UCSD-AML1 (cell line): ENCODE data around the gene TRMT11.
"Not testable (repeated sequence)": the region's sequence is repeated elsewhere in the genome, so short reads cannot be mapped to it uniquely, and the experiment has no call there.

Experiments used
- DNase-seq: peaks from one replicate; lab custom pipeline; 2025; ENCODE audit not compliant: unreplicated experiment; lab: John Stamatoyannopoulos, UW

TRMT11 gene

DNA sequence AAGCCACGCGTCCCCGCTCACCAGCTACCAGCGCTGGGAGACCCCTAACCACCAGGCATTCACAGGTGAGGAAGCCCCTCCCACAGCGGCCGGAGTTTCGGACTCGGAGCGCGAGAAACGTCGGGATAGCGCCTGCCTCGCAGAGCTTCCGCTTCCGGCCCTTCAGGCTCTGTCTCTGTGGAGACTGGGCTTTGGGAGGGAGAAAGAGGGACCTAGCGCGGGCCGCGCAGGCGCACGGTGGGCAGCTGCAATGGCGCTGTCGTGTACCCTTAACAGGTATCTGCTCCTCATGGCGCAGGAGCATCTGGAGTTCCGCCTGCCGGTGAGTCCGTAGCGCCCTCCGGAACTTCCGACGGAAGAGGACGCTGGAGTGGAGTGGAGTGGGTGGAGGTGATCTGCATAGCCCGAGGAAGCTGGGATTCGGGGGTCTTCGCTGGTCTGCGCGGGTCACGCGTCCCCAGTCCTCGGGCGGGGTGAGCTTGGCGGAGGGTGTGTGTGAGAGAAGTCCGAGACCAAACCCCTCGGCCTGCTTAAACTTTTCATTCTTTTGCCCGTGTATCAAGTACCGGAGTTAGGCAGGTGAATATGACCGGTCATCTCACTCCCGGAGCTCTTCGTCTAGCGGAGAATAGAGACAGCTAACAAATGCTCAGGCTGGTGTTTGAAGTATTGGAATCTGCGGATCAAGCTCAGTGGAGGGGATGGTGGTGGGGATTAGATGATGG, at the start of gene TRMT11:
Gene TRMT11, plus strand, starts transcription at position 240 of the 725 bp plus-strand sequence. Its CDS starts 11 bp downstream, at position 251.
- DNase-seq: peak; percentile 89

DNA sequence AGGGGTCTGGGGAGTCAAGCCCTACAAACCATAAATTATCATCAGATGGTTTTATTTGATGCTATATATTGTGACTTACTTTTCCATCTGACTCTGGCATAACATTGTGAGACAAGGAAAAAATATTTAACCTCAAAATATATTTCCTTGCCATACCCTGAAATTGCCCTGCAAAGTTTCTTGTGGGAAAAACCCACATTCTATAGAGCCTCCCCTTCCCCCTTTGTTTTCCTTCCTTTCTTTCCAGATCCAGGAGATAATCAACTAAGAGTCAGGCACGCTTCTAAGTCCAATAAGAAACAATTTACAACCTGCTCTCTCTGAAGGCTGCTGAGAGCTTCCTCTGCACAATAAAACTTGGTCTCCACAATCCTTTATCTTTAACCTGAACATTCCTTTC, 47.3 kb upstream of the TRMT11 start:
- DNase-seq: no peak

DNA sequence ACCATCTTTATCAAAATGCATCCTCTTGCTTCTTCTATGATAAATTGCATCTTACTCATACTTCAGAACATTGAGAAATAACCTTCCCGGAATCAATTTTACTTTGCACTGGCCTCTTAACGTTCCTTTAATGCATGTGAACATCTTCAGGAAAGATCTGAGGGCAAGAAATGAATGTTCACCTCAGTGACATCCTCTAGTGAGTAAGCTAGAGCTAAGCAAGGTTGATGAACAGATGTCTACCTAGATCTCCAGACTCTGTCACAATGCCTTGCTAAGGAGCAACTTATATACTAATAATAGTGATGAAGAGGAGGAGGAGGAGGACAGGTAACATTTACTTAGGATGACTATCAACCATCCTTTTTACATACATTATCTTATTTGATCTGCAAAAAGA, 46.5 kb upstream of the TRMT11 start:
- DNase-seq: no peak

DNA sequence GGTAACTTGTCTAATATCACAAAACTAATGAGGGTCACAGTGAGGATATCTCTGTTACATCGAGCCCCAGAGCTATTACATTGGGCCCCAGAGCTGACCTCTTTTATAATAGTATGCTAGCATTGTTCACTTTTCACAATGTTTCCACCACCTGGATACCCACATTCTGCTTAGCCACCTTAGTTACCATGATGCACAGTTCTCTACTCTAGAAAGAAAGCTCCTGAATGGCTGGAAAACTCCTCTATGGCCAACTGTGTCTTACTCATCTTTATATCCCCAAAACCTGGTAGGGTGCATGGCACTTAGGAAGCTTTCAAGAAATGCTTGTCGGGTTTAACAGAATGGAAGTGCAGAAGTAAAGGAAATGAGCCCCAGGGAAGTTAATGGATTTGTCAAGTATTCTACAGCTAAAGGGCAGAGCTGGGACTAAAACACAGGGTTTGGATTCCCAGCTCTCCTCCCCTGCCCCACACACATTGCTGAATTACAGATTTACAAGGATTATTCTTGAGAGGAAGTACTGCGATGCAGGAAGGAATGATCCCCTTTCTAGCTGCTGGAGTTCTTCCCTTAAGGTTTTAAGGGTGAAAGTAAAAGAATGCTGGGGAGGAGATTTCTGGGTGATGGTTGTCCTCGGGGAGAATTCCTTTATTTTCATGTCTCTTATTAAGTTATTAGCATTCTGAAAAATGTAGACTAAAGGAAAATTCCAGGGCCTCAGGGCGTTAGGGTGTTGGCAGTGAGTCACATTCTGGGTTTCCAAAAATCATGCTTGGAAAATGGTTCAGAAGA, 45.9 kb upstream of the TRMT11 start:
- DNase-seq: no peak

DNA sequence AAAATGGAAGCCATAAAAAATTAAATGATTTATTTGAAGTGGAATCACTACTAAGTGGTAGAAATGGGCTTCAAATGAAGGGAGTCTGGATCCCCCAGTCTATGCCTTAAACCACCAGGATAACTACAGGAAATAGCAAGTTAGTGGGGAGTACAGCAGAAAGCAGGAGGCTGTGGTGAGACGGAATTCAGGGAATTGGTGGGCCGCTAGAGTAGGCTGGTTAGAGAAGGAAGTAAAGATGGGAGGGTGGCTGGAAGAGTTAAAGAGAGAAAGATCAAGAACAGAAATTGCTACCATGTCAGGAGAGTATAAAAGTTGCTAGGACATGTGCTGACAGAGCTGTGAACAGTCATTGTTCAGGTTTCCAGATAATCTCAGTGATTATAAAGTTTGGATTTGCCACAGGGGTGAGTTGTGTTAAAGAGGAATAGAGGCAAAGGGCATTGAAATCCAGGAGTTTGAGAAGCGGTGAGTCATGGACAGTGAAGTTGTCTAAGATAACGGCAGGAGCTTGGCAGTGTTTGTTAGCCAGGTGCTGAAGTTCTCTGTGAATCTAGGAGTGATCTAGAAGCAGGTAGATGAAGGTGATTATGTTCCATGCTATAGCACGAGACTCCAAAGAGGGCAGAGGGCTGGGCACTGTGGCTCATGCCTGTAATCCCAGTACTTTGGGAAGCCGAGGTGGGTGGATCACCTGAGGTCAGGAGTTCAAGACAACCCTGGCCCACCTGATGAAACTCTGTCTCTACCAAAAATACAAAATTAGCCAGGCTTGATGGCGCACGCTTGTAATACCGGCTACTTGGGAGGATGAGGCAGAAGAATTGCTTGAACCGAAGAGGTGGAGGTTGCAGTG, 43.4 kb upstream of the TRMT11 start:
- no peak for DNase-seq

DNA sequence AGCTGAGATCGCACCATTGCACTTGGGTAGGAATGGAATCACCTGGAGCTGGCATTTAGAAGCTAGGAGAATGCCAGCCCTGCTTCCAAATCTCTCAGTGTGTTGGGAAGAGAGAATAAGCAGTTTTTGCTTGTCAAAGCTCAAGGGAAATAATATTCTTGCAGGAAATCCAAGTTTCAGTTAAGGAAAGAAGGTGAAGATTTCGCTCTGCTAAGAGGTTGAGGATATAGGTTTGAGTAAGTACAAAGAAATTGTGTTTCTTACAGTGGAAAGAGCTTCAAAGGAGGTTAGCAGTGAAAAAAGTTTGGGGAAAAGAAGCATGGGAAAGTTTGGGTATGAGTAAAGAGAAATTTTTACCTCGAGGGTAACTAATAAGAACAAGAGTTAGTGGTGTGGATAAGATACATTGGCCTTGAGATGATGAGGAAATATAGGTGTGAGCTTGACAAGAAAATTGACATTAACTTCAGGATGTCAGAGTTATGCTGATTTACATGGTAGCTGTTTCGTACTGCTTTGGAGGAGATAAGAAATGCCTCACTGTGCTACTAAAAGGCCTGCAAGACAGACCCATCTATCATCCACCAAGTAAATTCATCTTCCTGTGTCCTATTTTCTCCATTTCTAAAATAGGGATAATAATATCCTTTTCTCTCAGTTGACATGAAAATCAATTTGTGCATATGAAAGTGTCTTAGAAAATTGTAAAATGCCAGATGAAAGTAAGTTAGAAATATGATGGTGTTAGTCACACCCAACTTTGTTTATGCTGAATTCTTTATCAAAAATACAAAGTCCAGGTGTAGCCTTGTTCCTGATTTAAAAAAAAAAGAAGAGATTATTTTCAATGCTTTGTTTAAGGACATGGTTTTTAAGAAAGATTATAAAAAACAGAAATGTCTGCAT, 42.6 kb upstream of the TRMT11 start:
- DNase-seq: no peak

DNA sequence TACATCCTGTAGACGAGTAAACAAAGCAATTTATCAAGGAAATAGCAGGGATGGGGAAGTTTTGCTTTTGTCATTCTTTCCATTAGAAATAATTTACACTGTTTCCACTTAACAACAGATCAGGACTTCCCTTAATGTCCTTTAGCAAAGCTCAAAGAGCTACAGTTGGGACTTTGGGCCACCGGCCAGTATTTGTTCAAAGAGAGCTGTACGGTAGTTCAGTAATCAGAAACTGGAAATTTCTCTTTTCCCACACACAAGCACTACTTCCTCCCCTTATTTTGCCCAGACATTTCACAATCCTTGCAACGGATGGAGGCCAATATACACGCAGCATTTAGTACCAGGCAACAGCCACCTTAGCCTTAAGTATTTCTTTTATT, 41.9 kb upstream of the TRMT11 start:
- DNase-seq: peak; percentile 45

DNA sequence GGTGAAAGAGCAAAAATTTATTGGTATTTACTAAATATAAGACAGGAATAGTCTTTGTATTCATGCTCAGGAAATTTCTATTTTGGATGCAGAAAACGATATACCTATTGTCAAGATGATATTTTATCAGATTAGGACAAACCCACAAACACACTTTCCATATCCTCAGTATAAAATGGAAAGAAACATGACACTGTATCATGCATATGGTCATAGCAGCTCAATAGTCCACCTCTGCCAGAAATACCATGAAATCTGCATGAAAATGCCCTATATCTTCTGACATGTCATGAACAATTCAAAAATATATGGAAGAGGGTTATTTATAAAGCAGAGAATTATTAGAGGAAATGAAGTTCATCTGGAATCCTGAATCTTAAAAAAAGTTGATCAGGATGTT, 41.4 kb upstream of the TRMT11 start:
- DNase-seq: no peak

DNA sequence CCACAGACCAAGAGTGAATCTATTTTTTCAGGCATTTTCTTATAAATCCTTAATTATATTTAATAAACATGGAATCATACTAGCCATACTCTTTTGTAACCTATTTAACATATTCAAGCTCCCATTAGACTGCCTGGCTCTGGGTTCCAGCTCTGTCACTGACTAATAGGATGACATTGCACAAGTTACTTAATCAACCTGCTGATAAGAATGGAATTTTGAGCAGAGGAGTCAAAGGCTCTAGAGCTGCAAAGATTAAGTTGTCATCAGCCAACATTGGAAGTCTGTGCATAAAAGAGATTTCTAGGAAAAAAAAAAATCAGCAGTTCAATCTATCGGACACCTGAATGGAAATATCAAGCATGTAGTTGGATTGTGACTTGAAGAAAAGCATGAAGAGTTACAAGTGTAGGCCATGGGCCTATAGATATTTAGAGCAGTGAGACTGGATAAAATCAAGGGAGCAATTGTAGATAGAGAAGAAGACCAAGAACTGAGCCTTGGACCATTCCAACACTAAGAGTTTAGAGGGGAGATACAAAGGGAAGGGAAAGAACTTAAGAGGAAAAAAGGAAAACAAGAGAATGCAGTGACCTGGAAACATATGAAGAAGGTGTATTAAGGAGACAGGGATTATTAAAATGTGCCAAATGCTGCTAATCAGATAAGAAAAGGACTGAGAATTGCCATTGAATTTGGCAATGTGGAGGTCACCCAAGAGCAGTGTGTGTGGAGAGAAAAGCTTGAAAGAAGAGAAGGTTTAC, 40.8 kb upstream of the TRMT11 start:
- DNase-seq: no peak

DNA sequence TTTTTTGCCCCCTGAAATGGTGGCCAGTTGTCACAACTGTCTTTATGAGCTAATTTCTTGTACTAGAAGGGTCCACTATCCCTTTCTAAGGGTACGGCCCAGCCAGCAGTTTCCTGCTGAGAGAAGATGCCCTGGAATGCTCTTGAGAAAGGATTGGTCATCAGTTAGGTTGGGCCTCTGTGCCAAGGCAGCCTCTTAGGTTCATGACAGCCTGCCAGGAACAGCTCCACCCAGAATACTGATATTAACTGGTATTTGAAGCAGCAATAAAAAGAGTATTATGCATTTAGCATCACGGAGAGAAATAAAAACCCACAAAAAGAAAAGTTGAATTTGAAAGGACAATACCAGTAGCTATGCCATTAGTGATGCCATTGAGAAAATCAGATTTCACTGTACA, 38.7 kb upstream of the TRMT11 start:
- no peak for DNase-seq

DNA sequence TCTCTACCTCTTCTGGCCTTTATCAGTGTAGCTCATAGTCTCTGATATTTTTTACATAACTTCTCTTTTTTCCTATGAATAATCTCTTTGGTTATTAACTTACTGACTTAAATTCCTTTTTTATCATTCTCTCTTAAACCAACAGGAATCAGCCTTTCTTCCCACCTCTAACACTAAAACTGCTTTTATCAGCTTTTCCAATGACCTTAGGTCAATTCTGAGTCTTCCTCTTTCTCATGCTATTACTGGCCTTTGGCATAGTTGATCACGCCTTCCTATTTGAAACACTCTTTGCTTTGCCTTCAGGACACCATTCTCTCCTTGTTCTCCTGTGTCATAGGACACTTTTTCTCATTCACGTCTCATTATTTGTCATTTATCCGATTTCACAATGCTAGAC, 37.9 kb upstream of the TRMT11 start:
- DNase-seq: no peak

DNA sequence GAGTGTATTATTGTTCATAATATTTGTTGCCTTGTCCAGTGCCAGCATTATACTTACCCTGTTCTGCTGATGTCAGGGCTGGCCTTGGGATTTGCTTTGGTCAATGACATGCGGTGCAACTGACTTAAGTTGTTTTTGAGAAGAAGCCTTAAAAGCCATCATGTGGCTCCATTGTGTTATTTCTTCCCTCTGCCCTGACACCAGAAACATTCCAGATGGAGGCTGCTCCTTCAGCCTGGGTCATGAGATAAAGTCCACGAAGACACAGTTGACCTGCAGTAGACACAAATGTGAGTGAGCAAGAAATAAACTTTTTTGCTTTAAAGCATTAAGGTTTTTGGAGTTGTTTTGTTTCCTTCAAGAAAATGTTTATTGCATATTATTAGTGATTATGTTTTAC, 37.3 kb upstream of the TRMT11 start:
- DNase-seq: no peak

DNA sequence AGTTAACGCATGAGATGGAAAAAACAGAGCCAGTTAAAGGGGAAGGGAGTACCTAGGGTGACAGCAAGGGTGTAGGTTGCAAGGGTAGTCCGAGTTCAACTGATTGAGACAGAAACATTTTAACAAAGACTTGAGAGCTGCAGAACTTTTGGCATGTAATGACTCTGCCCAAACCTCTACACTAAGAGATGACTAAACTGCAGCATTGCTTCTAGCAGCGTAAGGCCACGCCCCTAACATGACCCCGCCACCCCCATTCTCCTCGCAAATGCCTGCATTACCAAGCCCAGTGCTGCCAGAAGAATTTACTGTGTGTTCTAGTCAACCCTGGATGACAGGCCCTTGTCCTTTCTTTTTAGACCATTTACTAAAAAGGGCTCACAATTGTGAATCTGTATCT, 36.0 kb upstream of the TRMT11 start:
- no peak for DNase-seq

DNA sequence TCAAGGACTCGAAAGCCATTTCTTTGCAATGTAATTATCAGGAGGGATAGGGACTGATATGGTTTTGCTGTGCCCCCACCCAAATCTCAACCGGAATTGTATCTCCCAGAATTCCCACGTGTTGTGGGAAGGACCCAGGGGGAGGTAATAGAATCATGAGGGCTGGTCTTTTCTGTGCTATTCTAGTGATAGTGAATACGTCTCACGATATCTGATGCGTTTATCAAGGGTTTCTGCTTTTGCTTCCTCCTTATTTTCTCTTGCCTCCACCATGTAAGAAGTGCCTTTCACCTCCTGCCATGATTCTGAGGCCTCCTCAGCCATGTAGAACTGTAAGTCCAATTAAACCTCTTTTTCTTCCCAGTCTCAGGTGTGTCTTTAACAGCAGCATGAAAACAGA, 35.6 kb upstream of the TRMT11 start:
- DNase-seq: not testable (repeated sequence)

DNA sequence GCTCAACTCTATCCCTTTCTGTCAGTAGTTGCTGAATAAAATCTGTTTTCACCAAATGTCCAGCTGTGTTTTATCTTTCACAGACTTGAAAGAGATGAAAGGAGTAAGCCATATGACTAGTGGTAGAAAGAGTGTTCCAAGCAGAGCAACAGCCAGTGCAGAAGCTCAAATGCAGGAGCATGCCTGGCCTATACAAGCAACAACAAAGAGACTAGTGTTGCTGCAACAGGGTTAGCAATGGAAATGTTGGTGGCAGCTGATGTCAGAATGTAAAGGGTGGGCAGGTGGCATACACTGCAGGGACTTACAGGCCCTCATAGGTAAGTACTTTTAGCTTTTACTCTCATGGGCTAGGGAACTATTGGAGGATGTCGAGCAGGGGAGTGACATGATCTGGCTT, 35.0 kb upstream of the TRMT11 start:
- DNase-seq: no peak

DNA sequence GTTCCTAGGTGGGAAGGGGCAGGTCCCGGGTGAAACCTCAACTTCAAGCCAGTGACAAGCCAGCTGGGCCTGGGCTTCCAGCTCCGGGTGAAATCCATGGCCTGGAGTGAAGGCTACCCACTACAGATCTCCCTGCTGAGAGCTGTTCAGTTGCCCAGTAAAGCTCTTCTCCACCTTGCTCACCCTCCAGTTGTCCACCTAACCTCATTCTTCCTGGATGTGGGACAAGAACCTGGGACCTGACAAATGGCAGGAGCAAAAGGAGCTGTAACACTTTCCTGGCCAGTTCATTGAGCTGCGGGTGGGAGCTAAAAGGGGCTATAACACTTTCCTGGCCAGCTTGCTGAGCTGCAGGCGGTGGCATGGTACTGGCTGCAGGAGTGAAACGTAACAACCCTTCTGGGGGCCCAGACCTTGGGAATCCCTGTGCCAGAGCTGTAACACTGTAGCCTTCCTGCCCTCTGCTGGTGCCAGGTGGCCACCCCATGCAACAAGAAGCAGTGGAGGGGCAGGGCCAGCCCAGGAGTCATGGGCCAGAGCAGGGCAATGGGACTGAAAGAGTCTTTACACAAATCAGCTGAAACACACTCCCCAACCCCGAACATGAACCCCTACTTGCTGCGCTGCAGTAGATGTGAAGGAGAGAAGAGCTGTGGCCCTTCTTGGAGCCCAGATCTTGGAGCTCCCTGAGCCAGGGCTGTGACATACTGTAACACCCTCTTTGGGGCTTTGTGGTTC, 33.4 kb upstream of the TRMT11 start:
- DNase-seq: peak; percentile 78

DNA sequence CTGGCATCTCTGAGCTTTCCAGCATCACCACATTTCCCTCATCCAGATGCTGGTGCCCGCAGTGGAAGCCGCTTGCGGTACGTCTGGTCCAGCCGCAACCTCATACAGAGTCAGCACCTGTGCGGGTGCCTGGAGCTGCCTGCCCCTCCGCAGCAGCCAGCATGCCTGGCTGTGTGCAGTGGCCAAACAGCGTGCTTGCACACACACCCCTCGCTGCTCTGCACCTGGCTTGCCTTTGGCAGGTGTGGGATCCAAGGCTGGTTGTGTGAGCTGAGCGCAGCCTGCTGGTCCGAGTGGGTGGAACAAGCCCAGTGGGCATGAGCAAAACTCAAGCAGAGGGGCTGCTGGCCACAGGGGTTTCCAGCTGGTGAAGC, 32.9 kb upstream of the TRMT11 start:
- DNase-seq: peak; percentile 25

DNA sequence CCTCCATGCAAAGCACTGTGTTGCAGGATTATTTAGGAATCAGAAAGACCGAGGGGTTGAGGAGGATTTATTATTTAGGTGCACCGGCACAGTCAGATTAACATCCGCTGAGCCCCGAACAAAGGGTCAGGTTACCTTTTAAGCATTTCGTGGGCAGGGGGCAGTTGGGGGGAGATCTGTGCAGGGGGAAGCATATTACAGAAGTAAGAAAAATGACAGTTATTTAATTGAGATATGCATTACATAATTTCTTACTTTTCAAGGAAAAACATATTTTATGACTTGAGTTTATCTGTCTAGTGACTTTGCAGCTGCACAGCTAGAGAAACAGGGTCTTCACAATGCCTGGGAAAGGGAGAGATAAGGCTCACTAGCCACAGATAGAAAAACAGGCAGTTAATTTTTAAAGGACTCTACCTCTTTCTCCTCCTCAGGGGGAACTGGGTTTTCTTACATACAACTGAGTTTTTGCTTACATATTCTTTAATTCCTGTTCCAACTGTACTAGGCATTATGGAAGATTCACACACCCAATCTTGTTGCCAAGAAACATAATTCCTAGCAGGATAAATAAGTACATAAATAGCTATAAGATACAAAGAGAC, 31.5 kb upstream of the TRMT11 start:
- DNase-seq: no peak

DNA sequence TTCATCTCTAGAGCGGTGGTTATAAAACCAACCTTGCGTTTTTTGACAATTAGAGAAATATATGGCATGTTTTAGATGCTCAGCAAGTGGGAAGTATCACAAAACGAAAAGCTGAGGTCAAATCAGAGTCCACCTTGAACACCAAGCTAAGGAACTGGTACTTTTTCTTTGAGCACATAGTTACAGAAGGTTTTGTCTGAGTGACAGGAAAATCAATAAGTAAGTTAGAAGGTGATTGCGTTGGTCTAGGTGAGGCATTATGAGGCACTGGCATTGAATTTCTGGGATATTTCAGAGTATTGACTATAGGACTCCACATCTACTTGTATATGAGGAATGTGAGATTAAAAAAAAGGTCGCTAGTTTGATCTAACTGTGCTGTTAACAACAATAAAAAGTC, 30.4 kb upstream of the TRMT11 start:
- no peak for DNase-seq
